Omental fat pad (tissue), 4 donors: ENCODE data around the gene PTEN. TPM values are rescaled to one million over a fixed set of nuclear protein-coding genes. Genes with fewer than 3 reads are reported as not detected.

Source experiments
- ATAC-seq: fragments of 150-250 bp; one replicate; pipeline ENCODE4 v1.9.1; 2016; ENCODE audit warnings: mild to moderate bottlenecking, moderate library complexity; ENCODE audit not compliant: low FRiP score
- DNase-seq: peaks from one replicate; pipeline ENCODE4 v3.0.0-alpha.2; 2019; ENCODE audit warnings: low spot score
- CTCF ChIP-seq, 3 donors: fragments of 450-650 bp; IDR thresholded peaks; one replicate each; pipeline ENCODE4 v1.5.1; 2016 to 2017; ENCODE audit warnings: antibody characterized with exemption in 3 of 3, mild to moderate bottlenecking in 3 of 3, moderate library complexity in 2 of 3
- total RNA-seq, 4 donors: library from RNA; depleted of rRNA; stranded (reverse); fragments of >200 nt; gene quantifications; one replicate each; pipeline ENCODE4 v1.1.0, GENCODE V29; 2016

The PTEN gene
- total RNA-seq, 4 donors from 2014 or later = 167 to 352 (median 285) TPM

DNA sequence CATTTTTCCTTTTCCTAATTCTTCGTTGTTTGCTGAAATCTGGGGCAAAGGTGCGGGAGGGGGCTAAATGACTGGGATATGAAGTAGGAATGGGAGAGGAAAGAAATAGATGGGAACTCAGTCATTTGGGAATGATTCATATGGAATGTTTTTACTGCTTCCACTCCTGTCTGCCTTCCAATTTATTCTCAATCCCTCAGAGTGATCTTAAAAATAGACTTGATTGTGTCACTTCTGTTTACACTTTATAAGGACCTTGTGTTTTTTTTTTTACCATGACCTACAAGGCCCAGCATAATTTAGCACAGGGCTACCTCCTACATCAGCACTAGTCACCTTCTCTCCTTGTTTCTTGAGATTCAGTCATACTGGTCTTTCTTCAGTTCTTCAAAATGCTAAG, 97.9 kb downstream of the PTEN start:
- ATAC-seq = no peak
- DNase-seq = no peak
- TF ChIP-seq CTCF (IDR thresholded peaks at IDR 0.05) = no peak

DNA sequence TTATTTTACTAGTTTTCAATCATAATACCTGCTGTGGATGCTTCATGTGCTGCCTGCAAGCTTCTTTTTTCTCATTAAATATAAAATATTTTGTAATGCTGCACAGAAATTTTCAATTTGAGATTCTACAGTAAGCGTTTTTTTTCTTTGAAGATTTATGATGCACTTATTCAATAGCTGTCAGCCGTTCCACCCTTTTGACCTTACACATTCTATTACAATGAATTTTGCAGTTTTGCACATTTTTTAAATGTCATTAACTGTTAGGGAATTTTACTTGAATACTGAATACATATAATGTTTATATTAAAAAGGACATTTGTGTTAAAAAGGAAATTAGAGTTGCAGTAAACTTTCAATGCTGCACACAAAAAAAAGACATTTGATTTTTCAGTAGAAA, 103.0 kb downstream of the PTEN start:
- no peak for DNase-seq
- TF ChIP-seq CTCF (IDR thresholded peaks at IDR 0.05) = no peak
- no peak for ATAC-seq

DNA sequence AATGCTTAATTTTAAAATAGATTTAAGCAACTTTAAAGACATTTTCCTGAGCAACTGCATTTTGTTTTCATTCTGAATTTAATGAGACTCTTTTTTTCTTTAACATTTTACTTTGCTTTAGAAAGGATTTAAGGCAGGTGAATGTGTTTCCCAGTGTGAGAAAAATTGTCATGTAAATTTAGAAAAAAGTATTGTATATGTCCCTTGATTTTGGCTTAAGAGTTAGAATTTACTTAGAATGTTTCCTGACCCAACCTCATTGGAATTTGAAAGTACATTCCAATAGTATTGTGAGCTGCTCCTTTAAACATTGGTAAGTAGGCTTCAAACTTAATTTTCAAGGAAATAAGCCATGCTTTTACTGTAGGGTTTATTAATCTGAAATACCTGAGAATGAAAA, 110.2 kb downstream of the PTEN start:
- TF ChIP-seq CTCF (IDR thresholded peaks at IDR 0.05) = no peak
- DNase-seq (no peak), ATAC-seq (no peak)

DNA sequence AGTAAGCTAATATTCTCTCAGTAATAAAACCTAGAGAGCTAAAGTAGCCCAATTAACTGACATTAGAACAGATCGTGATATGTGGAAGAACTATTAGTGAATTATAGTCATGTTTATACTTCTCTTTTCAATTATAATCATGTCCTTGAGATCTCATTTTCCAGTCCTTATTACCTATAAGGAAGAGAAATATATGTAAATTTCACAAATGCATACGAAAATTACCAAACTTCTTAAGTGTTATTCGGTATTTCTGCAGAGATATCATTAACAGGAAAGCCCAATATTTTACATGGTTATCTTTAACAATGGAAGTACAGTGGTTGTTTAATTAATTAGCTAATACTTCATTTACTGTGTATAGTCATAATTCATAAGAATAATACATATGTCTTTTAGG, 110.7 kb downstream of the PTEN start:
- no peak for TF ChIP-seq CTCF (IDR thresholded peaks at IDR 0.05)
- DNase-seq = no peak
- no peak for ATAC-seq

- no peak for TF ChIP-seq CTCF (IDR thresholded peaks at IDR 0.05)
Observed at GRCh38 chr10:87974769-87975168, 111.3 kb downstream of the PTEN start.

DNA sequence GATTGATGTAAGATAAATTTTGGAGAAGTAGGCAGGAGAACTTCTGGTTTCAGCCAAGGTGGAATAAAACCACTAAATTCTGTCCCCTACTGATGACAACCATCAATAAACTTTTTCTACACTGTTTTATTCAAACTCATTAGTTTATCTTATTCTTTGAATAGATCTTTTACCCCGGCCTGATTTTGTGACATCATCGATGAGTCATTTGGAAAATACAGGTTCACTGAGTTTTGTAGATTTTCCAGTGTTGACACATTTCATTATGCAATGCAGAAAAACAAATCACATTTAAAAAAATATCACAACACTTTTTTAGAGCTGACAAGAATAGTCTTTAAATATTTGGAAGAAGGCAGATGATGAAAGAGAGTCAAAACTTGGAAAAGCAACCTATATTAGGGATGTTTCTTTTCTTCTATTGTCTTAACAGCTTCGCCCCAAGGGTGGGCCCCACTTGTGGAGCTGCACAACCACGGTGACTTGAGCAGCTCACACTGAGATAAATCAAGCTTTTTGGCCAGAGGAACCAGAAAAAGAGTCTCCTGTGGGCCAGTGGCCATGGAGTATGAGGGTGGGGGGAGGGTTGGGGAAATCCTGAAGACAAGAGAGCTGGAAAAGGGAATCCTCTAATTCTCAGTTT, 112.8 kb downstream of the PTEN start:
- TF ChIP-seq CTCF (IDR thresholded peaks at IDR 0.05) = no peak
- DNase-seq = no peak
- ATAC-seq = no peak

More at GRCh38 chr10:87974769-87975168, 111.3 kb downstream of the PTEN start:
- no peak for DNase-seq
- ATAC-seq = no peak

DNA sequence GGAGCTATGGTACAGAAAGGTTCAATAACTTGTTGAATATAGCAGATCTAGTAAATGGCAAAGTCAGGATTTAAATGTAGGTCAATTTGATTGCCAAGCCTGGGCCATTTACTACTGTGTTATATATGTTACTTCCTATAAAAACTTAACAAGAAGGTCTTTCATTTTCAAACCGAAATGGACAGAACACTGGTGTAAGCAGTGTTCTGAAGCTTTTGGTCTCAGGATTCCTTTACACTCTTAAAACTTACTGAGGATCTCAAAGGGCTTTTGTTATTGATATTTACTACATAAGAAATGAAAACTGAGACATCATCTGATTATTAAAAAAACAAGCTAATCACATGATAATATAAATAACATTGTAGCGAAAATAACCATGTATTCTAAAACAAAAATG, 114.7 kb downstream of the PTEN start:
- DNase-seq (no peak), ATAC-seq (no peak)
- no peak for TF ChIP-seq CTCF (IDR thresholded peaks at IDR 0.05)
